ENCODE results near the gene ALKBH6.

DNA sequence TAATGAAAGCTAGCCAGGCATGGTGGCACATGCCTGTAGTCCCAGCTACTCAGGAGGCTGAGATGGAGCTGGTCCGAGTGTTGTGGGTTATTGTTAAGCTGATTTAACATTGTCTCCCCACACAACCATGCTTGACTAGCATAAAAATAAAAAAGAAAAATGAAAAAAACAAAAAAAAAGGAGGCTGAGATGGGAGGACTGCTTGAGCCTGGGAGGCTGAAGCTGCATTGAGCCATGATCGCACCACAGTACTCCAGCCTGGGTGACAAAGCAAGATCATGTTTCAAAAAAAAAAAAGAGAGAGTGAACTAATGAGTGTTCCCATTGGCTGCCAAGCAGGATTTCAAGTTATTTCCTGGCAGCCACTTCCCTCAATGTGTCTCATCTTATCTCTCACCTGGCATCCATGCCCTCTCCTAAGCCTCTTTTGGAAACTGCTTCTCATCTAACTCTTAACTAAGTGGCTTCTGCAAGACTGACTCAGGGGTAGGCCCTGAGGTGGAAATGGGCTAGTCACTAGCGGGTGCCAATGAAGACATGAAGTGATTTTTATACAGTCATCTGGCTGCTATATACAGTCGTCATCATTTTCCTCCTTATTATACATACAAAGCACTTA is 35.2 kb upstream of the ALKBH6 start:
- TF ChIP-seq CTCF (IDR thresholded peaks at IDR 0.05 in 2 of 3, conservative IDR thresholded peaks at IDR 0.05 in 1 of 3; ENCODE audit: control insufficient read depth in 2 of 3, extremely low read depth in 1 of 3, insufficient read depth in 1 of 3, low read depth in 3 of 3, low read length in 3 of 3): no peak
- TF ChIP-seq SPI1 (IDR thresholded peaks at IDR 0.05; ENCODE audit: borderline replicate concordance, insufficient read depth, low read depth, low read length): no peak
- TF ChIP-seq TBL1XR1 (IDR thresholded peaks at IDR 0.05; ENCODE audit: low read depth, low read length): no peak
- TF ChIP-seq EED (IDR thresholded peaks at IDR 0.05; ENCODE audit: low read depth): no peak
- TF ChIP-seq, protein P1, sequence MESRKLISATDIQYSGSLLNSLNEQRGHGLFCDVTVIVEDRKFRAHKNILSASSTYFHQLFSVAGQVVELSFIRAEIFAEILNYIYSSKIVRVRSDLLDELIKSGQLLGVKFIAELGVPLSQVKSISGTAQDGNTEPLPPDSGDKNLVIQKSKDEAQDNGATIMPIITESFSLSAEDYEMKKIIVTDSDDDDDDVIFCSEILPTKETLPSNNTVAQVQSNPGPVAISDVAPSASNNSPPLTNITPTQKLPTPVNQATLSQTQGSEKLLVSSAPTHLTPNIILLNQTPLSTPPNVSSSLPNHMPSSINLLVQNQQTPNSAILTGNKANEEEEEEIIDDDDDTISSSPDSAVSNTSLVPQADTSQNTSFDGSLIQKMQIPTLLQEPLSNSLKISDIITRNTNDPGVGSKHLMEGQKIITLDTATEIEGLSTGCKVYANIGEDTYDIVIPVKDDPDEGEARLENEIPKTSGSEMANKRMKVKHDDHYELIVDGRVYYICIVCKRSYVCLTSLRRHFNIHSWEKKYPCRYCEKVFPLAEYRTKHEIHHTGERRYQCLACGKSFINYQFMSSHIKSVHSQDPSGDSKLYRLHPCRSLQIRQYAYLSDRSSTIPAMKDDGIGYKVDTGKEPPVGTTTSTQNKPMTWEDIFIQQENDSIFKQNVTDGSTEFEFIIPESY (IDR thresholded peaks at IDR 0.05): no peak
- TF ChIP-seq BHLHE40 (IDR thresholded peaks at IDR 0.05; ENCODE audit: borderline replicate concordance in 1 of 2, low read depth in 2 of 2, low read length in 1 of 2): no peak
- TF ChIP-seq CEBPB (IDR thresholded peaks at IDR 0.05; ENCODE audit: borderline replicate concordance in 1 of 2, low read depth in 2 of 2, low read length in 2 of 2): no peak
- no peak for TF ChIP-seq EZH2 (IDR thresholded peaks at IDR 0.05; ENCODE audit: borderline replicate concordance, control insufficient read depth, low read depth, low read length)
- TF ChIP-seq EP300 (IDR thresholded peaks at IDR 0.05; ENCODE audit: borderline replicate concordance in 1 of 2, control insufficient read depth in 1 of 2, low read depth in 2 of 2, low read length in 2 of 2): no peak
